ENCODE data around the gene PDZD4.

- TF ChIP-seq CTCF (IDR thresholded peaks at IDR 0.05; ENCODE audit: low read depth, low read length, missing input control) (no peak), TAF1 (conservative IDR thresholded peaks at IDR 0.05) (no peak), REST (IDR thresholded peaks at IDR 0.05) (no peak), EGR1 (IDR thresholded peaks at IDR 0.05; ENCODE audit: low read depth in 2 of 2) (no peak), SP1 (IDR thresholded peaks at IDR 0.05) (no peak), NR2F2 (IDR thresholded peaks at IDR 0.05) (no peak), MAX (IDR thresholded peaks at IDR 0.05) (no peak), FOXA2 (IDR thresholded peaks at IDR 0.05) (no peak), RAD21 (IDR thresholded peaks at IDR 0.05) (no peak)
These were observed 3.3 kb downstream of the PDZD4 start for GRCh38 chrX:153827016-153827415.

All from liver (tissue), 3 donors.